Measurements from ENCODE around the gene EVI5L. TPM values are rescaled to one million over a fixed set of nuclear protein-coding genes. Genes with fewer than 3 reads are reported as not detected.

Gene EVI5L
- total RNA-seq, 3 donors from 2014 or later = 7.5 to 12.5 (median 9.2) TPM

GRCh38 chr19:7861619-7862412, 31.8 kb downstream of the EVI5L start:
- TF ChIP-seq CTCF (IDR thresholded peaks at IDR 0.05) = no peak
- TF ChIP-seq POLR2A (IDR thresholded peaks at IDR 0.05) = no peak
- no peak for TF ChIP-seq POLR2AphosphoS5 (IDR thresholded peaks at IDR 0.05)
- Histone ChIP-seq H3K4me1 (peaks cover 0 to 5% of the 10 kb centered on the region in 2 donors), H3K27me3 (no peaks in the 10 kb centered on the region), H3K27ac (no peak overlapping the region), H3K36me3 (no peaks in the 10 kb centered on the region), H3K4me3 (peak overlapping the region in 2 of 3 donors; percentile 35 to 58), H3K9me3 (no peaks in the 10 kb centered on the region)
- DNase-seq (ENCODE audit: low spot score in 2 of 2) = no peak
- intact Hi-C loops (cut with DNase I; ENCODE audit: low total_unique reads) = no loop called here

- H3K4me3 ChIP-seq = peak overlapping the region in 2 of 3 donors; percentile 35 to 58
- H3K36me3 ChIP-seq = no peaks in the 10 kb centered on the region
- DNase-seq (ENCODE audit: low spot score in 2 of 2) = peak in 1 of 2 donors; percentile 65
- no peak overlapping the region for H3K27ac ChIP-seq
- intact Hi-C loops (cut with DNase I; ENCODE audit: low total_unique reads) = no loop called here
- TF ChIP-seq POLR2AphosphoS5 (IDR thresholded peaks at IDR 0.05) (no peak), CTCF (IDR thresholded peaks at IDR 0.05) (no peak), POLR2A (IDR thresholded peaks at IDR 0.05) (no peak)
- H3K27me3 ChIP-seq = no peaks in the 10 kb centered on the region
- no peaks in the 10 kb centered on the region for H3K9me3 ChIP-seq
- peaks cover 0 to 5% of the 10 kb centered on the region in 2 donors for H3K4me1 ChIP-seq
Observed at GRCh38 chr19:7862413-7862951, 32.5 kb downstream of the EVI5L start.

DNA sequence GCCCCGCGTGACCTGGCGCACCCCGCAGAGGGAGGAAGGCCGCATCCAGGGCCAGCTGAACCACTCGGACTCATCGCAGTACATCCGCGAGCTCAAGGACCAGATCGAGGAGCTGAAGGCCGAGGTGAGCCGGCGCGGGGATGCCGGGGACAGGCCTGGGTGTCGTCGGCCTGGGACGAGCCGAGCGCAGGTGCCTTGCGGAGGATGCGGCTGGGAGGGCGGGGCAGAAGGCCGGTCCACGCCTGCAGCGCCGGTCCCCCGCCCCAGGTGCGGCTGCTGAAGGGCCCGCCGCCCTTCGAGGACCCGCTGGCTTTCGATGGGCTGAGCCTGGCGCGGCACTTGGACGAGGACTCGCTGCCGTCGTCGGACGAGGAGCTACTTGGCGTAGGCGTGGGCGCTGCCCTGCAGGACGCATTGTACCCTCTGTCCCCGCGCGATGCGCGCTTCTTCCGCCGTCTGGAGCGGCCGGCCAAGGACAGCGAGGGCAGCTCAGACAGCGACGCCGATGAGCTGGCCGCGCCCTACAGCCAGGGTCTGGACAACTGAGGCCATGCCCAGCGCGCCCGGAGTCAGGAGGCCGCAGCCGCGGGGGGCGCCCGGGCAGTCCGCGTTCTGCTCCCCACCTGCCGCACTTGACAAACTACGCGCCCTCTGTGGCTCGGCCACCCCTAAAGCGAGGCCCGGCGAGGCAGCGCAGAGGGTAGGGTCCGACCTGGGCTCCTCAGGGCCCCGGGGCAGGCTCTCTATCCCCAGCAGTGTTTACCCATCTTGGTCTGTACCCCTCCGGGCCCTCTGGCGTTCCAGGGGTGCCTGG, 33.3 kb downstream of the EVI5L start:
- Histone ChIP-seq H3K4me3 (no peak overlapping the region), H3K27me3 (no peaks in the 10 kb centered on the region)
- intact Hi-C loops (cut with DNase I; ENCODE audit: low total_unique reads) = no loop called here

GRCh38 chr19:7863971-7864689, 34.1 kb downstream of the EVI5L start:
- Histone ChIP-seq H3K4me1 (peaks cover 0 to 5% of the 10 kb centered on the region in 2 donors), H3K27ac (no peak overlapping the region), H3K9me3 (no peaks in the 10 kb centered on the region), H3K36me3 (no peaks in the 10 kb centered on the region), H3K4me3 (no peak overlapping the region), H3K27me3 (no peaks in the 10 kb centered on the region)
- TF ChIP-seq CTCF (IDR thresholded peaks at IDR 0.05) (no peak), POLR2AphosphoS5 (IDR thresholded peaks at IDR 0.05) (no peak), POLR2A (IDR thresholded peaks at IDR 0.05) (no peak)
- no peak for DNase-seq (ENCODE audit: low spot score in 2 of 2)
- intact Hi-C loops (cut with DNase I; ENCODE audit: low total_unique reads) = no loop called here

More for the DNA sequence above, 33.3 kb downstream of the EVI5L start:
- H3K9me3 ChIP-seq = no peaks in the 10 kb centered on the region
- H3K36me3 ChIP-seq = no peaks in the 10 kb centered on the region
- no peak overlapping the region for H3K27ac ChIP-seq
- DNase-seq (ENCODE audit: low spot score in 2 of 2) = no peak
- TF ChIP-seq POLR2A (IDR thresholded peaks at IDR 0.05) (no peak), POLR2AphosphoS5 (IDR thresholded peaks at IDR 0.05) (no peak), CTCF (IDR thresholded peaks at IDR 0.05) (no peak)
- H3K4me1 ChIP-seq = peaks cover 0 to 5% of the 10 kb centered on the region in 2 donors

All from breast epithelium (tissue), 4 donors.